K562 (cell line): ENCODE measurements around the gene SLC34A3.

ENCODE experiments used
- AFF4 ChIP-seq: sonication (generic); formaldehyde crosslinking; IDR thresholded peaks from 2 replicates; pipeline ENCODE4 v1.8.0; 2023; ENCODE audit warnings: mild to moderate bottlenecking, missing genetic modification reagents
- CEBPB ChIP-seq: fragments of 450-650 bp; IDR thresholded peaks from 2 replicates; pipeline ENCODE4 v1.6.1; 2016; ENCODE audit warnings: missing genetic modification characterization, missing compliant biosample characterization
- CREB3 ChIP-seq: fragments of 450-650 bp; conservative IDR thresholded peaks from 2 replicates; pipeline ENCODE4 v1.6.1; 2016; ENCODE audit warnings: missing genetic modification characterization, low read depth, mild to moderate bottlenecking, missing compliant biosample characterization, moderate library complexity
- HDGF ChIP-seq: fragments of 450-650 bp; IDR thresholded peaks from 2 replicates; pipeline ENCODE4 v1.6.1; 2016
- PTBP1 ChIP-seq: fragments of 200-400 bp; formaldehyde crosslinking; IDR thresholded peaks from 2 replicates; pipeline ENCODE4 v1.6.1; 2017; ENCODE audit warnings: low read depth, low read length
- RB1 ChIP-seq: fragments of 450-650 bp; IDR thresholded peaks from 2 replicates; pipeline ENCODE4 v1.6.1; 2017; ENCODE audit warnings: low read depth, mild to moderate bottlenecking
- U2AF2 ChIP-seq: fragments of 200-400 bp; formaldehyde crosslinking; optimal IDR thresholded peaks from 2 replicates; pipeline ENCODE3; 2017; ENCODE audit warnings: low read depth, mild to moderate bottlenecking, low read length
- ZEB2 ChIP-seq: fragments of 450-650 bp; IDR thresholded peaks from 2 replicates; pipeline ENCODE4 v1.6.1; 2016
- ZNF79 ChIP-seq: fragments of 250-450 bp; sonication (Bioruptor Pico); IDR thresholded peaks from 2 replicates; pipeline ENCODE4 v1.4.0; 2020; ENCODE audit warnings: low read depth, mild to moderate bottlenecking, moderate library complexity

GRCh38 chr9:137229903-137230704 lies 597 bp upstream of the SLC34A3 start:
- no peak for TF ChIP-seq HDGF
- no peak for TF ChIP-seq PTBP1
- no peak for TF ChIP-seq ZNF79 (CRISPR knock-in tag)
- no peak for TF ChIP-seq U2AF2
- TF ChIP-seq AFF4 (CRISPR knock-in tag) = no peak
- no peak for TF ChIP-seq ZEB2
- no peak for TF ChIP-seq RB1
- no peak for TF ChIP-seq CREB3 (tag)
- TF ChIP-seq CEBPB (tag) = no peak
